ENCODE results near the gene GPR87.

The GPR87 gene

DNA sequence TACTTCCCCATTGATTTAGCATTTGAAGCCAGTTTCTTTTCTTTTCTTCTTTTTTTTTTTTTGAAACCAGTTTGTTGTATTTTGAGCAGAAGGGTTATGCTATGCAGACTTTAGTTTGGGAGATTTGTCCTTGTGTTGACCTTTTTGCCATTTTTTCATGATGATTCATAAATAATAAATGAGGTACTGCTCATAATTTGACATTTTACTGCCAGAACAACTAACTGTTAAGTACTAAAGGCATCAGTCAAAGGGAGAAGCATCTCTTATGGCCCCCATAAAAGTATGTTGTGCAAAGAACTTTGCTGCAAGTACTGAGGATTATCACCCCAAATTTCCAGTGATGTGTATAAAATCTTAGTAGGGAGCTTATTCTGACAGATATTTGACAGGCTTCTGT is 1.7 kb upstream of the GPR87 start:
- no peak overlapping the region for H3K9ac ChIP-seq (ENCODE audit: low read length in 2 of 2)
- H3K9me3 ChIP-seq (ENCODE audit: control insufficient read depth in 2 of 2, low read length in 2 of 2) = no peaks in the 10 kb centered on the region
- H3K4me3 ChIP-seq (ENCODE audit: low read length in 2 of 2) = no peak overlapping the region
- H3K4me1 ChIP-seq (ENCODE audit: control insufficient read depth, insufficient read depth, low read length) = no peaks in the 10 kb centered on the region
- H3K36me3 ChIP-seq (ENCODE audit: control insufficient read depth in 2 of 2, insufficient read depth in 2 of 2, low read length in 2 of 2) = no peaks in the 10 kb centered on the region
- no peaks in the 10 kb centered on the region for H3K27me3 ChIP-seq (ENCODE audit: control insufficient read depth in 1 of 2, insufficient read depth in 2 of 2, low read length in 2 of 2)
- no peak overlapping the region for H3K27ac ChIP-seq (ENCODE audit: low read length)

DNA sequence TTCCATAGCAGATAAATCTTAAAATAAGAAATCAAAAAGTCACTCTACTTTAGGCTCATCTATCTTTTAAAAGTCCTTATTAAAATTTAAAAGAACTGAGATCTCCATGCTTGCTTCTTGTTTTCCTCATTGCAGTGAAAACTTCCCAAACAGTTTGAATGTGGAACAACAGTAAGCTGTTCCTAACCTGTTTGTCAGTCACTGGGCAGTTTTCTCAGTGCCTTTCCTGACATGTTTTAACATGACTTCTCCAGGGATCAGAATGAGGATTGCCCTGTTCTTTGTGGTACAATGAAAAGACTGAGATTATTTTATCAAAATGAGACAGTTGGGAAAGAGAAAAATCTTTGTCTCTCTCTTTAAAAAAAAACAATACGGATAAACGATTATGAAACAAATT is 774 bp downstream of the GPR87 start:
- H3K4me3 ChIP-seq (ENCODE audit: low read length in 2 of 2) = no peak overlapping the region
- H3K27ac ChIP-seq (ENCODE audit: low read length) = no peak overlapping the region

DNA sequence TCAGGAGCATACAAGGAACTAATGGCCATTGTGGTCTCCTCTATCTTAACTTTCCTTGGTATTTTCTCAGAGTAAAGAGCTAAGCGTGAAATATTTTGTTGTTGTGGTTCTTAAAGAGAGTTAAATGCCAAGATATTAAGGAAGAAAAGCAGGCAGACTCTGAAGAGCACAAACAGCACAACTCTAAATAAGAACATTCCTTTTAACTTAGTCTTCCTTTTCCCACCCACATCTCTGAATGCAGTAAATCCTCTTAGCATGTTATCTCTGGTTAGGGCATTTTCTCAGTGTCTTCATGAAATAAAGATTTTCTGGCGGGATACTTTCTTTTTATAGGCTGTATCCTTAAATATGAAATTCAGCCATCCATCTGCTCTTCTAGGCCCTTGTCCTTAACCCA is 1.5 kb downstream of the GPR87 start:
- H3K9ac ChIP-seq (ENCODE audit: low read length in 2 of 2) = no peak overlapping the region
- H3K4me3 ChIP-seq (ENCODE audit: low read length in 2 of 2) = no peak overlapping the region
- H3K27me3 ChIP-seq (ENCODE audit: control insufficient read depth in 1 of 2, insufficient read depth in 2 of 2, low read length in 2 of 2) = no peaks in the 10 kb centered on the region
- H3K27ac ChIP-seq (ENCODE audit: low read length) = no peak overlapping the region
- no peaks in the 10 kb centered on the region for H3K36me3 ChIP-seq (ENCODE audit: control insufficient read depth in 2 of 2, insufficient read depth in 2 of 2, low read length in 2 of 2)
- H3K9me3 ChIP-seq (ENCODE audit: control insufficient read depth in 2 of 2, low read length in 2 of 2) = no peaks in the 10 kb centered on the region
- H3K4me1 ChIP-seq (ENCODE audit: control insufficient read depth, insufficient read depth, low read length) = no peaks in the 10 kb centered on the region

More for the DNA sequence above, 774 bp downstream of the GPR87 start:
- Histone ChIP-seq H3K9ac (ENCODE audit: low read length in 2 of 2) (no peak overlapping the region), H3K36me3 (ENCODE audit: control insufficient read depth in 2 of 2, insufficient read depth in 2 of 2, low read length in 2 of 2) (no peaks in the 10 kb centered on the region), H3K4me1 (ENCODE audit: control insufficient read depth, insufficient read depth, low read length) (no peaks in the 10 kb centered on the region), H3K9me3 (ENCODE audit: control insufficient read depth in 2 of 2, low read length in 2 of 2) (no peaks in the 10 kb centered on the region), H3K27me3 (ENCODE audit: control insufficient read depth in 1 of 2, insufficient read depth in 2 of 2, low read length in 2 of 2) (no peaks in the 10 kb centered on the region)

DNA sequence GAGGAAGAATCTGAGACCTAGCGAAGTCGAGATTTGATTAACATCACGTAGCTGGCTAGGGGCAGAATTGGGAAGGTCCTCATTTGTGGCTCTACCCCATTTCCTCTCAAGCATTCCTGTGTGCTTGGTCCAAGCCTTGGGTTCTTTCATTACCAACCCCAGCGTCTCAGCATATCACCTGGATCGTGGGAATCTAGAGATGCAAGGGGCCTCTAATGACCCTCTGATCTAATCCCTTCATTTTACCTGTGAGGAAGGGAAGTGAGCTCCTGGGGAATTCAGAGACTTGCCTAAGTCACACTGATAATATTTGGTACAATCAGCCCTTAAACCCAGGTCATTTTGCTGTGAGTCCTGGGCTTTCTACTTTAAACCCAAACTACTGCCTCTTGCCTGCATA is 2.0 kb downstream of the GPR87 start:
- no peak overlapping the region for H3K27ac ChIP-seq (ENCODE audit: low read length)
- no peak overlapping the region for H3K4me3 ChIP-seq (ENCODE audit: low read length in 2 of 2)
- H3K9me3 ChIP-seq (ENCODE audit: control insufficient read depth in 2 of 2, low read length in 2 of 2) = no peaks in the 10 kb centered on the region
- no peaks in the 10 kb centered on the region for H3K4me1 ChIP-seq (ENCODE audit: control insufficient read depth, insufficient read depth, low read length)
- H3K36me3 ChIP-seq (ENCODE audit: control insufficient read depth in 2 of 2, insufficient read depth in 2 of 2, low read length in 2 of 2) = no peaks in the 10 kb centered on the region
- H3K27me3 ChIP-seq (ENCODE audit: control insufficient read depth in 1 of 2, insufficient read depth in 2 of 2, low read length in 2 of 2) = no peaks in the 10 kb centered on the region
- H3K9ac ChIP-seq (ENCODE audit: low read length in 2 of 2) = no peak overlapping the region

DNA sequence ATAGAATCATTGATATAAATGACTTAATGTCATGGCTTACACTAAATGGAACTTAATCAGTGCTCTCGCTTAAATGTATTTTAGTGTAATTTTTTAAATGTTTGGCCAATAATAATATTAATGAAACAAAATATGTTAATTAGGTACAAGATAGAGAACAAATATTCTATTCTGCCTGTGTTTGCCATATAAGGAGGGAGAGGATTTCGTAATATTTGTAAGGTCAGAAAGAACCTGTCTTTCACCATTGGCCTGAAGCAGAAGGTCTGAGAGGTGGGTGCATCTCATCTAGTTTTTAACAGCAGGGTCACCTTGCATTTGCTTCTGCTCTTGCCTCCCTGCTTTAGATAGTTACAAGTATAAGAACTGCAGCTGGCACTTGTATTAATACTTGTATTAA is 2.5 kb downstream of the GPR87 start:
- Histone ChIP-seq H3K36me3 (ENCODE audit: control insufficient read depth in 2 of 2, insufficient read depth in 2 of 2, low read length in 2 of 2) (no peaks in the 10 kb centered on the region), H3K9ac (ENCODE audit: low read length in 2 of 2) (no peak overlapping the region), H3K9me3 (ENCODE audit: control insufficient read depth in 2 of 2, low read length in 2 of 2) (no peaks in the 10 kb centered on the region), H3K27ac (ENCODE audit: low read length) (no peak overlapping the region), H3K27me3 (ENCODE audit: control insufficient read depth in 1 of 2, insufficient read depth in 2 of 2, low read length in 2 of 2) (no peaks in the 10 kb centered on the region), H3K4me3 (ENCODE audit: low read length in 2 of 2) (no peak overlapping the region), H3K4me1 (ENCODE audit: control insufficient read depth, insufficient read depth, low read length) (no peaks in the 10 kb centered on the region)

DNA sequence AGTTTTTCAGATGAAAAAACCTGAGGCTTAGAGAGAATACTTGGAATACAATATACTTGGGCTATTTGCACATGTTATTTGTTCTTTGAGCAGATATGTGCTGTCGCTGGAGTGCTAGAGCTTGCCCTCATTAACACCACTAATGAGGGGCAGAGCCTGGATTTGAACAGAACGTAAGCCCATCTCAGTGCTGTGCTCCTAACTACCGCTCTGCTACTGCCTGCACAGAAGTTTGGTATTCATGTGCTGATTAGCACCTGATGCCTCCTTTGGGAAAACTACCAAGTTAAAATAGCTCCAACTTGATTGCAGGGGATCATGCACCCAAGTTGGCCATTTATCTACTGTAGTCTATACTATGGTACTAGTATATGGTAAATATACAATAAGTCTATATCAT is 3.6 kb downstream of the GPR87 start:
- Histone ChIP-seq H3K4me1 (ENCODE audit: control insufficient read depth, insufficient read depth, low read length) (no peaks in the 10 kb centered on the region), H3K27ac (ENCODE audit: low read length) (no peak overlapping the region), H3K27me3 (ENCODE audit: control insufficient read depth in 1 of 2, insufficient read depth in 2 of 2, low read length in 2 of 2) (no peaks in the 10 kb centered on the region), H3K4me3 (ENCODE audit: low read length in 2 of 2) (no peak overlapping the region), H3K36me3 (ENCODE audit: control insufficient read depth in 2 of 2, insufficient read depth in 2 of 2, low read length in 2 of 2) (no peaks in the 10 kb centered on the region), H3K9me3 (ENCODE audit: control insufficient read depth in 2 of 2, low read length in 2 of 2) (no peaks in the 10 kb centered on the region), H3K9ac (ENCODE audit: low read length in 2 of 2) (no peak overlapping the region)

DNA sequence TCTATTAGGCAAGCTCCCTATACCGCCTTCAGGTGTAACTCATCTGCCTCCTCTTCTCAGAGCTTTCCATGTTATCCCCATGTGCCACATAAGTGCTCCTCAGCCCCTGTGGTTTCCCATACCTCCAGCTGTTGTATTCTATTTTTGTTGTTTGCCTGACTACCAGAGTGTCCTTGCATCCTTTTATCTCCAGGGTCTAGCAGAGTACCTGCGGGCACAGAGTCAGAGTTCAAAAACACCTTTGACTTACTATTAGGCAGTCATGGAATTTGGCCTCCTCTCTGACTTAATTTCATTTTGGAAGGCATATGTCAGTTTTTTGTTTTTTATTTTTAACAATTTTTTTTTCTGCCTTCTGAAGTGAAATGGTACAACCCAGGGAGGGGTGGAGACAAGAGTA is 7.1 kb downstream of the GPR87 start:
- Histone ChIP-seq H3K36me3 (ENCODE audit: control insufficient read depth in 2 of 2, insufficient read depth in 2 of 2, low read length in 2 of 2) (no peaks in the 10 kb centered on the region), H3K9me3 (ENCODE audit: control insufficient read depth in 2 of 2, low read length in 2 of 2) (no peaks in the 10 kb centered on the region), H3K4me3 (ENCODE audit: low read length in 2 of 2) (no peak overlapping the region), H3K27ac (ENCODE audit: low read length) (no peak overlapping the region), H3K27me3 (ENCODE audit: control insufficient read depth in 1 of 2, insufficient read depth in 2 of 2, low read length in 2 of 2) (no peaks in the 10 kb centered on the region), H3K9ac (ENCODE audit: low read length in 2 of 2) (no peak overlapping the region), H3K4me1 (ENCODE audit: control insufficient read depth, insufficient read depth, low read length) (no peaks in the 10 kb centered on the region)

DNA sequence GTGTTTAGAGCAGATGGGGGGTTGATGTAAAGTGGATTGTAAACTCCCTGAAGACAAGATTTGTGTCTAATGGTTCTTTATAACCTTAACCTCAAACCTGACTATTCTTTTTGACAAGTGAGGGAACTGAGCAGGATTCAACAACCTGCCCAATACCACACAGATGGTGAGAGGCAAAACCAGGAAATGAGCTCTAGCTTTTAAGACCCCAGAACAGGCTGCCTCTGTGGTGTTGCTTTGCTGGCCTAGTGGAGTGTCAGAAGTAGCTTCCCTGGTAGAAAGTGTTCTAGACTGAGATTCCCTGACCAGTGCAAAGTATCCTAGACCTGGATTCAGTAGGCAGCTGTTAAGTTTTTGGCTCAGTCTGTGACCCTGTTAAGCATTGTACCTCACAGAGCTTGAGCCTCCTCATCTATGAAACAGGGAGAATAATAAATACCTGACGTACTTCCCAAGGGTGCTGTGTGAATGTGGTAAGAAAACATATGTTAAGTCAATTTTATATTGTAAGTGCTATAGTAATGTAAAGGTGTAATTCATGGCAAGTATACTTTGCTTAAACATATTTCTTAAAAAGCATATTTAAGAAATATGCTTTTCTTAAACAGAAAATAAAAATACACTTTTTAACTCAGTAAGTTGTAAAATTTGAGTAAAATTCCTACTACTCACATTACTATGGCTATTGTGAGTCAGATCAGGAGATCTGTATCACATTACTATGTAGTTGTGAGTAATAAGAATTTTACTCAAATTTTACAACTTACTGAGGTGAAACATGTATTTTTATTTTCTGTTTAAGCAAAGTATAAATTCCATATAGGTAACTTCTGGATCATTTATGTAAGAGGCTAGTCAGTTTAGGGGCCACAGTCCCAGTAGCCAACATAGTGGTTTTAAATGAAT is 8.8 kb downstream of the GPR87 start:
- H3K36me3 ChIP-seq (ENCODE audit: control insufficient read depth in 2 of 2, insufficient read depth in 2 of 2, low read length in 2 of 2) = no peaks in the 10 kb centered on the region
- H3K27me3 ChIP-seq (ENCODE audit: control insufficient read depth in 1 of 2, insufficient read depth in 2 of 2, low read length in 2 of 2) = no peaks in the 10 kb centered on the region
- H3K9me3 ChIP-seq (ENCODE audit: control insufficient read depth in 2 of 2, low read length in 2 of 2) = no peaks in the 10 kb centered on the region
- H3K9ac ChIP-seq (ENCODE audit: low read length in 2 of 2) = no peak overlapping the region
- no peak overlapping the region for H3K4me3 ChIP-seq (ENCODE audit: low read length in 2 of 2)
- no peaks in the 10 kb centered on the region for H3K4me1 ChIP-seq (ENCODE audit: control insufficient read depth, insufficient read depth, low read length)
- H3K27ac ChIP-seq (ENCODE audit: low read length) = no peak overlapping the region

DNA sequence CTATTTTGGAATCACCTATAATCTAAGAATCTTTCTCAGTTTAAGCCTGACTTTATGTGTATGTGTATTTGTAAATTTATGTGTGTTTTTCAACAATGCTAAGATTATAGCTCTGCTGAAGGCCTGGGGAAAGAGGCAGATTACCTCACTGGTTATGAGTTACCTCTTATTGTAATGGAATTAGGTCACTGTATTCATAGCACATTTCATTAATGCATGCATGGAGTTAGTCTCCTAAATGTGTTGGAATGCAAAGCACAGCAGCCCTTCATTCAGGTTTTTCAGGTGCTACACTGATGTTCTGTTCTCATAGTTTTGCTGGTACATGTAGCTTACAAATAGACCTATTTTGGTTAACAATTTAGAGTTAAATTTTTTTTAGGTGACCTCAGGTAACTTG is 9.5 kb downstream of the GPR87 start:
- Histone ChIP-seq H3K4me3 (ENCODE audit: low read length in 2 of 2) (no peak overlapping the region), H3K36me3 (ENCODE audit: control insufficient read depth in 2 of 2, insufficient read depth in 2 of 2, low read length in 2 of 2) (no peaks in the 10 kb centered on the region), H3K4me1 (ENCODE audit: control insufficient read depth, insufficient read depth, low read length) (no peaks in the 10 kb centered on the region), H3K27me3 (ENCODE audit: control insufficient read depth in 1 of 2, insufficient read depth in 2 of 2, low read length in 2 of 2) (no peaks in the 10 kb centered on the region), H3K9me3 (ENCODE audit: control insufficient read depth in 2 of 2, low read length in 2 of 2) (no peaks in the 10 kb centered on the region), H3K9ac (ENCODE audit: low read length in 2 of 2) (no peak overlapping the region), H3K27ac (ENCODE audit: low read length) (no peak overlapping the region)

DNA sequence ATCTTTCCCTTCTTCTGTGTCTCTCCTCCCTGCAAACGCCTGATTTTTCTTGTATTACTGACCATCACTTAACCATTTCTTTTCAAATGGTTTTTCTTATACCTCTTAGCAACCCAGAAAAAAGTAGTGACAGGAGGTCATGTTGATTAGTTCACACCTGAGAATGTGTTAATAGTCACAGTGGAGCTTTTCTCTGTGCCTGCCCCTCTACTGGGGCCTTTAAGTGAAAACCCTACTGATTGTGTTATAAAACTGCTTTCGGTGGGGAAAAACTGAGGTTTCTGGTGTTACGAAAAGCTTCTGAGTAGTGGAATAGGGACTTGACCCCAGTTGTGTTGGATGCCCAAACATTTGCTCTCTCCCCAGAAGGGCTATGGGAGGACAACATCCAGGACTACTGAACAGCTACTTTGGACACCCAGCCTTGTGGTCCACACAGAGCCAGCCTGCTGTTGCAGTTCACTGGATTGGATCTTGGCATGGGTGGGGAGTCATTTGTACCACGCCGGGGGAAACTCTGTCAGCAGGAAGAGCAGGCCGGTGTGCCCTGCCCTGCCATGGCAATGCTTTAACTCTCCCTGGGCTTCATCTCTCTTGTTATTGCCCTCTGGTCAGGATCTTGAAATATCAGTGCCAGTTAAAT is 10.3 kb downstream of the GPR87 start:
- H3K9me3 ChIP-seq (ENCODE audit: control insufficient read depth in 2 of 2, low read length in 2 of 2) = no peaks in the 10 kb centered on the region
- no peak overlapping the region for H3K27ac ChIP-seq (ENCODE audit: low read length)
- H3K9ac ChIP-seq (ENCODE audit: low read length in 2 of 2) = no peak overlapping the region
- H3K4me1 ChIP-seq (ENCODE audit: control insufficient read depth, insufficient read depth, low read length) = no peaks in the 10 kb centered on the region
- no peaks in the 10 kb centered on the region for H3K36me3 ChIP-seq (ENCODE audit: control insufficient read depth in 2 of 2, insufficient read depth in 2 of 2, low read length in 2 of 2)
- H3K27me3 ChIP-seq (ENCODE audit: control insufficient read depth in 1 of 2, insufficient read depth in 2 of 2, low read length in 2 of 2) = no peaks in the 10 kb centered on the region
- no peak overlapping the region for H3K4me3 ChIP-seq (ENCODE audit: low read length in 2 of 2)

DNA sequence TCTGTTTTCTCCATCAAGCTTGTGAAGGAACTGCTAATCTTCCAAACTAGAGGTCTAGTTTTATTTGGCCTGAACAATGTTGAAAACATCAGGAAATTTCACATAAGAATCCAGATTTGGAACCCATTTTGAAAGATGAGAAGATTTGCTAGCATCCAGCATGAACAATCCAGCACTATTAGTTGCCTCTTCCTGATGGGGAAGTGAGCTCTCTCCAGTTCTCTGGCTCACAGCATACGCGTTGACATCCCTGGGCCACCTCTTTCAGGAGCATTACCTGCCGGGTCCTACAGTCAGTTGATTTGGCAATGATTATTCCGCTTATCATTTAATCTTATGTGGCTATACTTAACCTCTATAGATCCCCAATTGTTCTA is 10.9 kb downstream of the GPR87 start:
- Histone ChIP-seq H3K4me3 (ENCODE audit: low read length in 2 of 2) (no peak overlapping the region), H3K36me3 (ENCODE audit: control insufficient read depth in 2 of 2, insufficient read depth in 2 of 2, low read length in 2 of 2) (no peaks in the 10 kb centered on the region), H3K9ac (ENCODE audit: low read length in 2 of 2) (no peak overlapping the region), H3K4me1 (ENCODE audit: control insufficient read depth, insufficient read depth, low read length) (no peaks in the 10 kb centered on the region), H3K27me3 (ENCODE audit: control insufficient read depth in 1 of 2, insufficient read depth in 2 of 2, low read length in 2 of 2) (no peaks in the 10 kb centered on the region), H3K27ac (ENCODE audit: low read length) (no peak overlapping the region), H3K9me3 (ENCODE audit: control insufficient read depth in 2 of 2, low read length in 2 of 2) (no peaks in the 10 kb centered on the region)
